ENCODE data around the gene NOM1.
"Not testable (repeated sequence)": the region's sequence is repeated elsewhere in the genome, so short reads cannot be mapped to it uniquely, and the experiment has no call there.

NOM1 gene

GRCh38 chr7:156941393-156942182, 7.9 kb upstream of the NOM1 start:
- no peak for DNase-seq

- no peak for DNase-seq
Measured at GRCh38 chr7:156942708-156943090, 6.8 kb upstream of the NOM1 start.

GRCh38 chr7:156943091-156944041, 6.1 kb upstream of the NOM1 start:
- peak in 1 of 2 experiments; percentile 50 for DNase-seq

GRCh38 chr7:156944876-156945275, 4.6 kb upstream of the NOM1 start:
- DNase-seq: no peak

- DNase-seq: no peak
Measured at GRCh38 chr7:156947120-156947843, 2.2 kb upstream of the NOM1 start.

- no peak for DNase-seq
Measured at GRCh38 chr7:156948361-156948760, 1.2 kb upstream of the NOM1 start.

- no peak for DNase-seq
Measured at GRCh38 chr7:156950381-156950858, 908 bp downstream of the NOM1 start.

- DNase-seq: not testable (repeated sequence)
Measured at GRCh38 chr7:156953215-156953614, 3.7 kb downstream of the NOM1 start.

- DNase-seq: no peak
Measured at GRCh38 chr7:156954941-156955340, 5.4 kb downstream of the NOM1 start.

- no peak for DNase-seq
Measured at GRCh38 chr7:156956727-156957126, 7.2 kb downstream of the NOM1 start.

- no peak for DNase-seq
Measured at GRCh38 chr7:156962145-156962544, 12.6 kb downstream of the NOM1 start.

- DNase-seq: no peak
Measured at GRCh38 chr7:156962897-156963296, 13.4 kb downstream of the NOM1 start.

- DNase-seq: no peak
Measured at GRCh38 chr7:156963472-156963871, 14.0 kb downstream of the NOM1 start.

GRCh38 chr7:156964971-156965370, 15.5 kb downstream of the NOM1 start:
- no peak for DNase-seq

GRCh38 chr7:156966387-156966786, 16.9 kb downstream of the NOM1 start:
- DNase-seq: no peak

GRCh38 chr7:156968183-156968582, 18.7 kb downstream of the NOM1 start:
- DNase-seq: no peak

GRCh38 chr7:156969972-156970420, 20.5 kb downstream of the NOM1 start:
- DNase-seq: no peak

- peak; percentile 3 to 31 for DNase-seq
Measured at GRCh38 chr7:156975620-156976019, 26.1 kb downstream of the NOM1 start.

GRCh38 chr7:156979007-156979606, 29.6 kb downstream of the NOM1 start:
- DNase-seq: no peak

GRCh38 chr7:156979711-156980110, 30.2 kb downstream of the NOM1 start:
- DNase-seq: no peak

- DNase-seq: no peak
Measured at GRCh38 chr7:156984174-156984891, 34.8 kb downstream of the NOM1 start.

All from SHP77 (cell line).